AG09319 (cell line): ENCODE data around the gene ARHGEF28.
A peak's percentile ranks its signal among the peaks of the same experiment; 100 is the strongest.

Experiments used
- DNase-seq: peaks from one replicate; pipeline ENCODE4 v3.0.0-alpha.2; 2010; ENCODE audit warnings: low read depth; ENCODE audit errors: extremely low read depth
- CTCF ChIP-seq: IDR thresholded peaks from 2 replicates; pipeline ENCODE4 v1.5.1; 2011; ENCODE audit warnings: low read depth, mild to moderate bottlenecking, inconsistent platforms, low read length, moderate library complexity

Gene ARHGEF28

GRCh38 chr5:73705364-73705763 is 79.4 kb downstream of the ARHGEF28 start:
- no peak for DNase-seq
- no peak for TF ChIP-seq CTCF

DNA sequence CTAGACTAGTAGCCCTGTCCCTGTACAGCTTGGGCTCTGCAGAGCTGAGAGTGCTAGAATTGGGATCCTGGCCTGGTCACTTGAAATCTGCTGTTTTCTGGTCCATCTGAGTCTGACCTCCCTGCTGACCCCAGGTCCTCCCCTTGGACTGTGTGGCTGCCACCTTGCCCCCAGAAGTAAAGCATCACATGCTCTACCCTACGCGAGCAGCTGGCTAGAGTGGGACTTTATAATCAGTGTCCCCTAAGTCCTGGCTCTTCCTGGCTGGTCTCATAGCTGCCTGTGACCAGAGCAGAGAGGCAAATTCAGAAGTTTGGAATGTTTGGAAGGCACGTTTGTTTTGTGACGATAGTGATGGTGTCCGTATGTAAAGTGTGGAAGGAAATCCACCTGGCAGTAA is 81.0 kb downstream of the ARHGEF28 start:
- TF ChIP-seq CTCF: no peak
- no peak for DNase-seq

DNA sequence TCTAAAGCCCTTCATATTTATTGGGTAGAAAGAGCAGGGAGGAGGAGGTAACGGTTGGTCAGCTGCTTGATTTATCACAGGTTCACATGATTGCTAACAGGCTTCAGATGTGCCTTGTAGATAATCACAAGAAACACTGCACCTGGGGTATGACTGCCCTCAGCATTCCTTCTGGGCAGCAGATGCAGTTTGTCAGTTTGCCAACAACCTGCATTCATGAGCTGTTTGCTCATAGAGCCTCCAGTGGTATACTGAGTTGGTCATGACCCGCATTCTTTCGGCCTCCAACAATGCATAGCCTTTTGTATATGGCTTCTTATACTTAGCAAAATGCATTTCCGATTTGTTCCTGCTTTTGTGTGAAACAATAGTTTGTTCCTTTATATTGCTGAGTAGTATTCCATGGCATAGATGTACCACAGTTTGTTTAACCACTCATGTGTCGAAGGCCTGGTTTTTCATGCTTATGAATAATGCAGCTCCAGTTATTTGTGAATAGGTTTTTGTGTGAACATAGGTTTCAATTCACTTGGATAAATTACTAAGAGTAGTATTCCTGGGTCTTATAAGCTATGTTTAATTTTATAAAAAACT is 83.6 kb downstream of the ARHGEF28 start:
- no peak for DNase-seq
- TF ChIP-seq CTCF: no peak

DNA sequence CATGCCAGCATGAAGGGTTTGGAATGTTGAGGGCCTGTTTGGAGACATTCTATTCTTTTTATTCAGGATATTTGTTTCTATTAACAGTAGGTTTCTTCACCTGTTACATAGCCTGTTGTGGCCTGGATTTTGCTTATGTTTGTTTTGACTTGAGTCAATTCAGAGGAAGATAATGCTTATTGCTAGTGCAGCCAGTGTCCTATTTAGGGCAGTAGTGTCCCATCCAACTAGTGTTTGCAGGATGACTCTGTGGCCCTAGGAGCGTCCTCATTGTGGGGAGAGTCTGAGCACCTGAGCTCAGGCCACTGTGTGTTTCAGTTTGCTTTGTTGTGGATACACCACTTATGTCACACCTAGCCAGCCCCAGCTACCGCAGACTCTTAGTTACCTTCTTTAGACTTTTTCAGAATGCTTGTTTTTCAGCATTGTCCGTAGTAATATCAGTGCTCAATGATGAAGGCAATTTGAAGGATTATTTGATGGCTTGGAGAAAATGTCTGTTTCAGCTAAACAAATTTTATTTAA is 90.3 kb downstream of the ARHGEF28 start:
- no peak for DNase-seq
- no peak for TF ChIP-seq CTCF

GRCh38 chr5:73718762-73719161 is 92.8 kb downstream of the ARHGEF28 start:
- no peak for TF ChIP-seq CTCF
- DNase-seq: no peak

GRCh38 chr5:73719632-73720031 is 93.6 kb downstream of the ARHGEF28 start:
- TF ChIP-seq CTCF: no peak
- DNase-seq: no peak

DNA sequence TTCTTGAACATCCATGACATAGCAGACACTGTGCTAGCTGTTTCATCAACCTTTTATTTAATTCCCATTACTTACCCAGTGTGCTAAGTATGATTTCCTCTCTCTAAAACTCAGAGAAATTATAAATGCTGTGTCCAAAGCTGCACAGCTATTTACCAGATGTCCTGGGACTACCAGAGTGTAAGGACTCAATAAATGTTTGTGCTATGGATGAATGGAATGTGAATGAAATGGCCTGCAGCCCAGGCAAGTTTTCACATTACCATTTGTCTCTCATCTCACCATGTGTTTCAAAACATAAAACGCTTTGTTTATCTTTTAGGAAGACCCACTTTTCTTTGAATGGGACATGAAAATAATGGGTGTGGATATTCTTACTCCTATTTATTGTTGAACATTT is 96.2 kb downstream of the ARHGEF28 start:
- peak; percentile 12 for DNase-seq
- TF ChIP-seq CTCF: no peak
